ENCODE results near the gene CHKA.

The CHKA gene

GRCh38 chr11:68115285-68115684, 5.9 kb downstream of the CHKA start:
- DNase-seq: peak; percentile 82

- no peak for DNase-seq
Measured at GRCh38 chr11:68113986-68114385, 7.2 kb downstream of the CHKA start.

GRCh38 chr11:68107689-68108088, 13.5 kb downstream of the CHKA start:
- DNase-seq: no peak

- DNase-seq: peak; percentile 47
Measured at GRCh38 chr11:68106165-68106940, 14.8 kb downstream of the CHKA start.

- DNase-seq: peak; percentile 94
Measured at GRCh38 chr11:68099474-68100405, 21.4 kb downstream of the CHKA start.

- no peak for DNase-seq
Measured at GRCh38 chr11:68099057-68099456, 22.1 kb downstream of the CHKA start.

- no peak for DNase-seq
Measured at GRCh38 chr11:68096962-68097361, 24.2 kb downstream of the CHKA start.

GRCh38 chr11:68093565-68093964, 27.6 kb downstream of the CHKA start:
- DNase-seq: no peak

- DNase-seq: peak; percentile 44
Measured at GRCh38 chr11:68092946-68093345, 28.2 kb downstream of the CHKA start.

GRCh38 chr11:68092411-68092810, 28.8 kb downstream of the CHKA start:
- DNase-seq: no peak

GRCh38 chr11:68090706-68091105, 30.5 kb downstream of the CHKA start:
- peak; percentile 86 for DNase-seq

GRCh38 chr11:68090287-68090686, 30.9 kb downstream of the CHKA start:
- DNase-seq: no peak

- no peak for DNase-seq
Measured at GRCh38 chr11:68089679-68090078, 31.5 kb downstream of the CHKA start.

GRCh38 chr11:68083517-68083916, 37.7 kb downstream of the CHKA start:
- DNase-seq: no peak

GRCh38 chr11:68082481-68082880, 38.7 kb downstream of the CHKA start:
- DNase-seq: no peak

- no peak for DNase-seq
Measured at GRCh38 chr11:68081691-68082090, 39.5 kb downstream of the CHKA start.

GRCh38 chr11:68080860-68081259, 40.3 kb downstream of the CHKA start:
- no peak for DNase-seq

GRCh38 chr11:68077617-68078582, 43.3 kb downstream of the CHKA start:
- no peak for DNase-seq

GRCh38 chr11:68076371-68077042, 44.7 kb downstream of the CHKA start:
- peak; percentile 62 for DNase-seq

- no peak for DNase-seq
Measured at GRCh38 chr11:68074584-68075352, 46.4 kb downstream of the CHKA start.

Data from hematopoietic multipotent progenitor cell treated with erythropoietin and hydrocortisone succinate and interleukin-3 and kit ligand, for 4 days (in vitro differentiated cells).